COLO668 (cell line): ENCODE results near the gene EPB41L5.
"Not testable (repeated sequence)": the region's sequence is repeated elsewhere in the genome, so short reads cannot be mapped to it uniquely, and the experiment has no call there.

Experiments used
- DNase-seq: peaks from one replicate; lab custom pipeline; 2025; ENCODE audit not compliant: unreplicated experiment; lab: John Stamatoyannopoulos, UW

Gene EPB41L5

DNA sequence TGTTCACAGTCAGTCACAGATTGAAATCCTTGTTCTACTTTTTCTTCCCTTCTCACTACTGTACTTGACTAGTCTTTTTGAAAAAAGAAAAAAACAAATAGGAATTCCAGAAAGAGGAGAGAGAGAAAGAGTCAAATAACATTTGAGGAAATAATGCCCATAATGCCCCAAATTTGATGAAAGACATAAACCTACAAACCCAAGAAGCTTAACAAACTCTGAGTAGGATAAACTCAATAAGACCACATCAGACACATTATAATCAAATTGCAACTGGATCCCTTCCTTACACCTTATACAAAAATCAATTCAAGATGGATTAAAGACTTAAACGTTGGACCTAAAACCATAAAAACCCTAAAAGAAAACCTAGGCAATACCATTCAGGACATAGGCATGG, 179.4 kb downstream of the EPB41L5 start:
- DNase-seq = no peak

GRCh38 chr2:120195553-120195952, 182.7 kb downstream of the EPB41L5 start:
- no peak for DNase-seq

DNA sequence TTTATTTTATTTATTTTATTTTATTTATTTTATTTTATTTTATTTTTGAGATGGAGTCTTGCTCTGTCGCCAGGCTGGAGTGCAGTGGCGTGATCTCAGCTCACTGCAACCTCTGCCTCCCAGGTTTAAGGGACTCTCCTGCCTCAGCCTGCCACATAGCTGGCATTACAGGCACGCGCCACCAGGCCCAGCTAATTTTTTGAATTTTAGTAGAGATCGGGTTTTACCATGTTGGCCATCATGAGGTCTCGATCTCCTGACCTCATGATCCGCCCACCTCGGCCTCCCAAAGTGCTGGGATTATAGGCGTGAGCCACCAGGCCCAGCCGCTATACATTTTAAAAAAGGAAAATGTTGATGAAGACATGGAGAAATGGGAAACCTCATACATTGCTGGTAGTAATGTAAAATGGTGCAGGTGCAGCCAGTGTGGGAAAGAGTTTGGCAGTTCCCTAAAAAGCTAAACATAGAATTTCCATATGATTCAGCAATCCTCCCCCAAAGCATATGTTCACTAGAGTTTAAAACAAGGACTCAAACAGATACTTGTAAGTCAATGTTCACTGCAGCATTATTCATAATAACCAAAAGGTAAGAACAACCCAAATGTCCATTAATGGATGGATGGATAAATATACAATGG, 187.1 kb downstream of the EPB41L5 start:
- DNase-seq = not testable (repeated sequence)

DNA sequence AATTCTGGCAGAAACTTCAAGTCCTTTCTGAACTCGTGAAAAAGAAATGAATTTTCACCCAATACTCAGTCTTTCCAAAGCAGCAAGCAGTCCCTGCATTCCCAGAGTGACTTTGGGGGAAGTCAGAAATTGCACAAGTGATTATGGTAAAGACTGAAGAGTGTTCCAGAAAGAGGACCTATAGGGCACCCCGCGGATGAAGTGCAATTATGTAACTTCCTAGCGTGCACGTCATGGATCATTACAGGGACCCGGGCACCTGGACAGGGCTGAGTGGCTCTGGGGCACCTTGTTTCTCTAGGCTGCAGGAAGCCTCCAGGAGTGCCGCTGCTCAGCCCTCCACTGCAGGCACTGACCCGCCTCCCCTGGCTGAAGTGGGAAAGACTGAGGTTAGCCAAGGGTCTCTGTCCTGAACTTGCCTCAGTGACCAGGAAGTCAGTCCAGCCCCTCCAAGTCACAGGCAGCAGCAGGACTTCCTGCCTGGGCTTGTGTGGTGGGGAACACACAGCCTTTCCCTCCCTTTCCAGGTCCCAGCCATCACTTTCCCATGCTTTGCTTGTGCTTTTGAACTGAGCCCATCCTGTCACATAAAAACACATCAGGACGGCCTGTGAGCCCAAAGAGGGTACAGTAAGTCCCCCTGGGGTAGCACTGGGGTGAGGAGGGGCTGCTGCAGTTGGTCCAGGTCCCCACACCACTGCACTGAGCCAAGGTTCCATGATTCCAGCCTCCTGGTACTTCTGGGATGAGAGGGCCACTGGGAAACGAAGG, 190.6 kb downstream of the EPB41L5 start:
- DNase-seq = no peak

DNA sequence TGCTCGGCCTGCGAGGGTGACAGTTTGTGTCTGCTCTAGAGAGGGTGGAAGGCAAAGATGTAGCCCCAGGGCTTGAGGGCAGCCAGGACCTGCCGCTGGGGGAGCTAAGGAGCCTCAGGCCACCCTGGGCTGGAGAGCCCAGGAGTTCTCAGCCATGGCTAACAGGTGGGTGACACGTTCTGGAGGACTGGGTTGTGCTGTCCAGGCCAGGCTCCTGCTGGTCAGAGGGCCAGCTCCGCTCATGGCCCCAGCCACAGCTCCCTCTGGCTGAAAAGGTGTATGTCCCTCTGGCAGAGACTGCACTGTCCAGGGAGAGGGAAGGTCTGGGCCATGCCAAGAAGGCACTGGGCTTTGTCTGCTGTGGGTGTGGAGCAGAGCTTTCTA, 191.1 kb downstream of the EPB41L5 start:
- DNase-seq = no peak

GRCh38 chr2:120204417-120204816, 191.5 kb downstream of the EPB41L5 start:
- no peak for DNase-seq

- DNase-seq = no peak
These were observed 192.2 kb downstream of the EPB41L5 start for GRCh38 chr2:120204945-120205670.

DNA sequence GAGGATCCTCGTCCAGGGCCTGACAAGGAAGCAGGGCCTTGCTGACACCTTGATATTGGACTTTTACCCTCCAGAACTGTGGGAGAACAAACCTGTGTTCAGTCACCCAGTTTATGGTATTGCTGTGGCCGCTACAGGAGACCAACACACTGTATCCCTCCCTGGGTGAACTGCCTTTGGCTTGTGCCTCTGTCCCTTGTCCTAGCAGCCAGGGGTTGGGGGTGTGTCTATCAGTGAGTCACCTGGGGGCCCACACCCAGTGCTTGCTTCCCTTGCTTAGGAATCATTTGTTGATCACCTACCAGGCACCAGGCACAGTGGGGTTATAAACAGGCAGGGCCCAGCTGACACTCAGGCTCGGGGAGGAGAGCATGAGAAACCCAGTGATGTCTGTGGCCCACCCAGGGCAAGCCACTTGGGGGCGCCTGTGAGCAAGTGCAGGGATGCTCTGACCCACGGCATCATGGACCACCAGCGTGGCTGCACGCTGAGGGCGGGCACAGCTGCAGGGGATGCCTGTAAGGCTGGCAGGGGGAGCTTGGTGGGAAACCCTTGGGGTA, 193.2 kb downstream of the EPB41L5 start:
- DNase-seq = peak; percentile 29

DNA sequence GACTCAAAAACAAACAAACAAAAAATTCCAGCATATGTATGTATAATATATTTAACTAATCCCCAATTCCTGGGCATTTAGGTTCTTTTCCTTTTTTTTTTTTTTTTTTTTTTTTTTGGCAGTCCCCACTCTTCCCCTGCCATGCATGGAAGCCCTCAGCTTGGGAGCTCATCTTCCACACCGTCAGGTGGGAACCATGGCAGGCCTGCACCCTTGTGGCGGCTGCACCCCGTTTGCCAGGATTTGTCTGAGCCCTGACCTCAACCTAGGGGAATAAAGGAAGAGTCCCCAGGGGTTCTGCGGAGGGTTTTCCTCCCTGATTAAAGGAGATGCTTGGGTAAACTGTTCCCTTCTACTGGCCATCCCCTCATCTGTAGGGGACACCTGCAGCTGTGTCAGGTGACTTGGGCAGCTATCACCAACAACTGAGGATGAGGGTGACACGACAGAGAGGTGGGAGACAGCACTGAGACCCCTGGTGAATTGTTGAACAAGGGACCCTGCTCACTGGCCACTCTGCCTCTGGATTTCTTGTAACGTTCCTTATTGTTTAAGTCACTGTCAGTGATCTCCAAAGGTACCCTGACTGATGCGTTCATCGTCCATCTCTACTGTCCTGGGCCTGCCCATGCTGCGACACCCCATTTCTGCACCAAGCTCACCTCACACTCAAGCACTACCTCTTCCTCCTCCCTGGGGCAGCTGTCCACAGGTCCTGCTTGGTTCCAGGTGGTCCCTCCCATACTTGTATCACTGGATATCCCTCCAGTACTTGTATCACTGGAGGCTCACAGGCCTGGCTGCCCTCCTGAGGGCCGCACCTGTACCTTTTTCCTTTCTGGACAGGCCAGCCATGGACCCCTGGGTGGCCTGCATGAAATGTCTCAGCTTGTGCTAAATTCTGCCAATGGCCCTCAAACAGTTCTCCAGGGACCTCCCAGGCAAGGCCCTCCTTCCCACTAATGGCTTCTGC, 195.8 kb downstream of the EPB41L5 start:
- DNase-seq = no peak

DNA sequence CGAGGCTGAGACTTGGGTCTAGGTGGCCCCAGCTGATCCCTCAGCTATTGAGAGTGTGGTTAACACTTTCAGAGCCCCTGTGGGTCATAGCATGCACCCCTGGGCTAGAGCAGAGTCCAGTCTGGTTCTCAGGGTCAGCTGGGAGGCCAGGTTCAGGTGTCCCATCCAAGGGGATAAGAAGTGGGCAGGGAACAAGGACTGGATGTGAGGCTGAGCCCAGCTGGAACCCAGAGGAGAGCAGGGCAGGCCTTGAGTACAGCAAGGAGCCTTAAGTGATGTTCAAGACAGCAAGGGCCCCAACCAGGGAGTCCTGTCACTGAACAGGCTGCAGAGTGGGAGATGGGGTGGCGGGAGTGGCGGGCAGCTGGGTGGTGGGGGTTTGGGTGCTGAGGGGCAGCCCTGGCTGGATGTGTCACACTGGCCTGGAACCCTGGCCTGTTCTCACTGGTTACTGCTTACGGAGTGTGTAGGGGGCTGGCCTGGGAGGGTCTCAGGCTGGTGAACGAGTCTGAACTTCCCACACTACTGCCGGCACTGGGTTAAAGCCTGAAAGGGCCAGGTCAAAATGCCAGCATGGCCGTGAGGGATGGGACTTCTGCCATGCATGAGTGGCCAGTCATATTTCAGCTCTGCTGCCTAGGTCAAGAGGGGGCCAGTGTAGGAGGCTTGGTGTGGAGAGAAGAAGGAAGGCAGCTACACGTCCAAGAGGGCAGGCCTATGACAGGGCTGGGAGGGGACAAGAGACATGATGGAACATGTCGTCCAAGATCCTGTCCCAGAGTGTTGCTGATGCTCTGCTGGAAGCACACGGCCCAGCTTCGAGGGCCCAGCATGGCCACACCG, 196.8 kb downstream of the EPB41L5 start:
- DNase-seq = no peak

- DNase-seq = no peak
These were observed 197.4 kb downstream of the EPB41L5 start for GRCh38 chr2:120210270-120210693.

GRCh38 chr2:120218181-120218580, 205.3 kb downstream of the EPB41L5 start:
- no peak for DNase-seq

GRCh38 chr2:120219291-120219690, 206.4 kb downstream of the EPB41L5 start:
- DNase-seq = no peak

GRCh38 chr2:120219766-120220165, 206.9 kb downstream of the EPB41L5 start:
- DNase-seq = no peak

- no peak for DNase-seq
These were observed 207.9 kb downstream of the EPB41L5 start for GRCh38 chr2:120220756-120221155.

DNA sequence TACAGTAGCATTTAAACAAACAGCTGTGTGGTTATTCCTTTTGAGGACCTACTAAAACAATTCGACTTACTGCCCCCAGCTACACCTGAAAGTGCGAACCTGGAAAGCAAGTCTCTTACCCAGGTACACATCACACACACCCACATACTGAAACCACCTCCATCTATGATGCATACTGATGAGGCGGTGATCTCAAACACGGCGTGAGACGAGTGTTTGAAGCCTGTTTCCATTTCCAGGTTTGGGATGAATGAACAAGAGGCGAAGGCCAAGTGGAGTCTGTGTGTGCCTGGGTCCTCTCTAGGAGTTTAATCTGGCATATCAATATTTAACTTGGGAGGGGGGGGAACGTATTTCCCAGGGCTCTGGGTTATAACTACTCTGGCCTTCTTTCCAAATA, 208.7 kb downstream of the EPB41L5 start:
- DNase-seq = no peak

- DNase-seq = peak; percentile 48
These were observed 209.5 kb downstream of the EPB41L5 start for GRCh38 chr2:120222186-120223033.

DNA sequence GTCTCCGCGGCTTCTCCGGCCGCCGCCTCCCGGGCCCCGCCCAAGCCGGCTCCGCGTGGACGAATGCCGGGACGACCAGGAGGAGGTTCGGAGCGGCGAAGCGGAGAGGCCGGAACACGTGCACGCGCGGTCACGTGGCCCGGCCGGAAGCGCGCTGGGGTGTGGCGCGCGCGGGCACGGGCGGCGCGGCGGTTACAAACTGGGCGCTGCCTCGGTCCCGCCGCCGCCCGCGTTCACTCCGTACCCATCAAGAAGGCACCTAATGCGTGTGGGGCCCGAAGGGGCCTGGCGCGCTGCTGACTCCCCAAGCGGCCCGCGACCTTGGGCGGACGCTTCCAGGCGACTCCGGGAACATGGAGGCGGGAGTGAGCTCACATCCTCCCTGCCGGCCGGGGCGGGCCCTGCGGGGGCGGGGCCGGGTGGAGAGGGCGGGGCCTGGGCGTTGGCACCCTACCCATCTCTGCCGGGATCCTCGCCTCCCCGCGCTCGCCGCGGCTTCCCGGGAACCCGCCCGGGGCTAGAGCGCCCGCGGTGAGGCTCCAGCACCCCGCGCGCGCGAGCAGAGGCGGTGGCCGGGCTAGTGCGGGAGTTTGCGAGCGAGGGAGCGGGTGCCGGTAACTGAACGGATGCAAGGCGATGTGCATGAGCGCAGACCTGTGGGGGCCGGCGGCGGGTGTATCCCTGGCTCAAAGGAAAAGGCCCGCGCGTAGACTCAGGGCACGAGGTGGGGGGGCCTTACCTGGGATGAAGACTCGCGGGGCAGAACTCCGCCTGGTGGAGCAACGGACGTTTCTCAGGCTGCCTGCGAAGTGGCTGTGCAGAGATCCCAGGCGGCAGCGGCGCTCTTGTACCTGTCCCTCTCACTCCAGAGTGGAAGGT, 210.4 kb downstream of the EPB41L5 start, which contains the start of gene TMEM185B:
Gene TMEM185B (minus strand): TSS at position 367 of the 879 bp plus-strand sequence. CDS start 424 bp downstream, outside the sequence.
- peak; percentile 94 for DNase-seq
